NCI-H510A treated with DMSO at 0.1 percent for 48 hours (cell line): Measurements from ENCODE around the gene OR2L3.
"Not testable (repeated sequence)": the region's sequence is repeated elsewhere in the genome, so short reads cannot be mapped to it uniquely, and the experiment has no call there.

Experiments used
- DNase-seq: peaks from one replicate; lab custom pipeline; 2025; lab: John Stamatoyannopoulos, UW

The OR2L3 gene

GRCh38 chr1:248046536-248046935, at the start of gene OR2L3:
Gene OR2L3, plus strand, starts transcription at chr1:248046836. Its CDS starts 13,846 bp downstream, at chr1:248060682.
- no peak for DNase-seq

GRCh38 chr1:247998811-247999210, 47.8 kb upstream of the OR2L3 start:
- DNase-seq = no peak

GRCh38 chr1:248000169-248000568, 46.5 kb upstream of the OR2L3 start:
- DNase-seq = no peak

GRCh38 chr1:248007778-248008177, 38.9 kb upstream of the OR2L3 start:
- DNase-seq = no peak

GRCh38 chr1:248009681-248010080, 37.0 kb upstream of the OR2L3 start:
- DNase-seq = no peak

GRCh38 chr1:248013229-248013710, 33.4 kb upstream of the OR2L3 start, which contains the start of gene OR2L5:
Gene OR2L5, plus strand, starts transcription at chr1:248013660. Its CDS starts 8,288 bp downstream, at chr1:248021948.
- DNase-seq = no peak

- DNase-seq = no peak
These were observed 30.8 kb upstream of the OR2L3 start for GRCh38 chr1:248015803-248016202.

GRCh38 chr1:248029770-248030169, 16.9 kb upstream of the OR2L3 start, which contains the start of gene OR2L2:
Gene OR2L2, plus strand, starts transcription at chr1:248030070. Its CDS starts 8,198 bp downstream, at chr1:248038268.
- no peak for DNase-seq

GRCh38 chr1:248045209-248045608, 1.4 kb upstream of the OR2L3 start:
- no peak for DNase-seq

- no peak for DNase-seq
These were observed 372 bp downstream of the OR2L3 start for GRCh38 chr1:248047008-248047407.

- DNase-seq = no peak
These were observed 8.0 kb downstream of the OR2L3 start for GRCh38 chr1:248054671-248055070.

- DNase-seq = no peak
These were observed 8.6 kb downstream of the OR2L3 start for GRCh38 chr1:248055261-248055660.

- DNase-seq = no peak
These were observed 18.4 kb downstream of the OR2L3 start for GRCh38 chr1:248065071-248065470.

GRCh38 chr1:248065604-248066003, 19.0 kb downstream of the OR2L3 start:
- no peak for DNase-seq

- DNase-seq = not testable (repeated sequence)
These were observed 37.2 kb downstream of the OR2L3 start for GRCh38 chr1:248083864-248084263.

- DNase-seq = no peak
These were observed 48.2 kb downstream of the OR2L3 start, which contains the start of gene OR2L13 for GRCh38 chr1:248094884-248095283. Gene OR2L13, plus strand, starts transcription at chr1:248095184. Its CDS starts 4,192 bp downstream, at chr1:248099376.

GRCh38 chr1:248098529-248098928, 51.9 kb downstream of the OR2L3 start:
- no peak for DNase-seq

- DNase-seq = no peak
These were observed 56.2 kb downstream of the OR2L3 start for GRCh38 chr1:248102847-248103246.

GRCh38 chr1:248111157-248111556, 64.5 kb downstream of the OR2L3 start:
- DNase-seq = no peak
